Stimulated activated CD8-positive, alpha-beta memory T cell treated with anti-CD3 and anti-CD28 coated beads, Interleukin-4, amount 100 ng/mL, for 4 hours (primary cell): ENCODE data around the gene MAP2K6.

Experiments used
- DNase-seq, 2 donors: peaks; one replicate each; pipeline ENCODE4 v3.0.0-alpha.2; 2020; ENCODE audit warnings: low read depth in 2 of 2, low spot score in 1 of 2

The MAP2K6 gene

DNA sequence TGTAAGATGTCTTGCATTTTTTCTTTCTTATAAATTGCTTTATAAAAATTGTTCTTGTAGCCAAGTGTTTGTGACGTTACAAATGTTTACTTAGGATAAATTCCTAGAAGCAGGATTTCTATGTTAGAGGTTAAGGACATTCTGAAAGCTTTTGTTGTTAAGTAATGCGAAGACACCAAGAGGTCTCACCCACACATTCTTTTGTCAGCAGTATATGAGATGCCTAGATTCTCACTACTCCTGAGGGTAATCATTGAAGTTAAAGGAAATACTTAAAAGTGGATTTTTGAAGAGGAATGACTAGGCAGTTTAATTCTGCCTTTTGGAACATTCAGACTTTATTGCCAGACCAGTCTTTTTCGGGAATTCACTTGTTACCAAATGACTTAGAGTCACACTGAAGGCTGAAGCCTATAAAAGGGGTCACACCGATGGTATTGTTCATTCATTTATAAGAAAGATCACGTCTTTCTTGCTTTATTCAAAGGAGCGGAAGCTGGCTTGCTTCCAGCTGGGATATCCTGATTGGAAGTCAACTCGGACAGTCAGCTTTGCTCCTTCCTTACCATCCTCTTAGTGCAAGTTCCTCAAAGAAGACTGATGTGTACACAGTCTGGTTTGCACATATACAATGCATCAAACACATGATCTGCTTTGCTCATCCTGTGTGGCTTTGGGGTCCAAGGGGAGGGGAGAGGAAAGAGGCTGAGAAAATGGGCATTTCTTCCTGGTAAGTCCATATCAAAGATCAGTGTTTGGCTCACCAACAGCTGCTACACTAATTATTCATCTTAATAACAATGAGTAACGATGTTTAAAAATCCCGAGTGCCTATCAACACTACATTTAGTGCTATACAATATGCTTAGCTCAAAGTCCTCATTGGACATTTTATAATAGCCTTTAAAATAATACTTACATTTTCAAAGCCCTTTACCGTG, 160.0 kb downstream of the MAP2K6 start:
- no peak for DNase-seq

DNA sequence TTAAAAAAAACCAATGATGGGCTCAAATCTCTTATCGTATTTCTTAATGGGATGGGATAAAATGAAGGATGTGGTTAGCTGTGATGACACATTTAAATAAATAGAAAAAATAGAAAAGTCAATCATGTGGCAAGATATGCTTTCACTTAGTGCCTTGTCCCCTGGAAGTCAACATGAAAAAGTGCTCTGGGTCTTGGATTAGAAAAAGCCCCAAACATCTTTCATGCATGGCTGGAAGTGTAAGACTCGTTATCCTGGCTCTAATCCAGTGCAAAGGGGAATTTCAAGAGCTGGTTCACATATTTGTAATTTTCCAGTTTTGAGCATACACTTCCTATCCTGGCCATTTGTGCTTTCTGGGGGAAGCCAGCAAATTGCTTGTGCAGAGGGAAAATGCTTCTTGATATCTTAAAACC, 160.9 kb downstream of the MAP2K6 start:
- no peak for DNase-seq

DNA sequence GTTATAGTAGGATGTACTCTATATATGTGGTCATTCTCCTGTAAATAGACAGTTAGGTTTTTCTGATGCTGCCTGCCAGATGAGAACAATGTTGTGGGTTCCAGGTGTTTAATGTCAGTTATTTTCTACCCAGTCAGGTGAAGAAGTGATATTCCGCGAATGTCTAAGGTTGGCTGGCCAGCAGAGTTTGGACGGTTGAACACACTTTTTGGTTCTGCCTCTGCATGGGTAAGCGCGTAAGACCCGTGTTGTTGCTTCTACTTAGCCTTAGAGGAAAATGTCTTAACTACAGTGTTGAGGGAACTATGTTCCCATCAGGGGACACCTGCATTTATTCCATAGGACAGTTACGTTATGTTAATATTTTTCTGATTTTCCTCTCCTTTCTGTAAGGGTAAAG, 162.6 kb downstream of the MAP2K6 start:
- DNase-seq: no peak

DNA sequence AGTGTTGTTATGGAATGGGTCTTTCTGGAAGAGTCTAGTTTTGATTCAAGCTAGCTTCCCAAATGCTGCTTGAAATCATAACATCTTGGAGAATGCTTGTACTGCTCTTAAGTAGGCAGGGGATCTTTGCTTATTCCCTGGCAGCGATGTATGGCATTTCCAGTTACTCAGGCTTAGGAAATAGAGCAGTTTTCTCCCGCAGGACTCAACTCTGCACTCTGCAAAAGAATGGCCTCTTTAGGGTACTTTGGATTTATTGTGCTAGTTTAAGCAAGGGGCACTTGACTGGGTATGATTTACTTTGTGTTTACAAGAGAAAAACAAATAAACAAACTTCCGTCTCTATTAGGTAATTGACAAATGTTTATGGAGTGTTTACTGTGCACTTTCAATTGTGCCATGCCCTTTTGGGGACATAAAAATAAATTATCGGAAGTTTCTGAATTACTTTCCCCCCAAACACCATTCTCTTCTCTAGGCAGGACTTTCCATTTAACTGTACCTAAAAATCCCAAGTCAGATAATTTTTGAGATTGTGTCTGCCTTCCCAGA, 164.0 kb downstream of the MAP2K6 start:
- DNase-seq: no peak

DNA sequence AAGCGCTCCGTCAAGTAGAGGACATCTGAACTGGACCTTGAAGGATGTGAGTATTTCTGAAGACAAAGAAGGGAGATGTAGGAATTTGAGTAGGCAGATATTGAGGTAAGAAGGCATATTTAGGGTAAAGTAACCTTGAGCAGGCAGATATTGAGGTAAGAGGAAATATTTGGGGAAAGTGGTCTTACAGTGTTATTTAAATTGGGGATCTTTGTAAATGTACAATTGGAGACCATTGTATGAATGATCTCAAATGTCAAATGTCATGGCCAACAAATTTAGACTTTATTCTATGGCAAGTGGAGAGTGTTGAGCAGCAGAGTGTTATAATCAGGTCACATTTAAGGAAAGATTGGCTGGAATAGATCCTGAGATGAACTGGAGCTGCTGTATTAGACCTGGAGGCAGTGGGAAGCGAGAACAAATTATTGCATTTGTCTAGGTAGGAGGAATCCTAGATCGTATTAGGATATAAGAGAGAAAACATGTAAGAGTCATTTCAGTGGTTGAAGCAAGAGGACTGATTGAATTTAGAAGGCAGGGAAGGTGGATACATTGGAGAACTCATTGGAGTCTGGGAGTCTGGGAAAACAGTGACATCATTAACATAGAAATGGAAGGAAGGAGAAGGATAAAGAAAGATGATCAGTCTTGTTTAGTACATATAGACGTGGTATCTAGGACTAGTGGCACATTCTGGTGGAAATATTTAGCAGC, 165.6 kb downstream of the MAP2K6 start:
- no peak for DNase-seq

DNA sequence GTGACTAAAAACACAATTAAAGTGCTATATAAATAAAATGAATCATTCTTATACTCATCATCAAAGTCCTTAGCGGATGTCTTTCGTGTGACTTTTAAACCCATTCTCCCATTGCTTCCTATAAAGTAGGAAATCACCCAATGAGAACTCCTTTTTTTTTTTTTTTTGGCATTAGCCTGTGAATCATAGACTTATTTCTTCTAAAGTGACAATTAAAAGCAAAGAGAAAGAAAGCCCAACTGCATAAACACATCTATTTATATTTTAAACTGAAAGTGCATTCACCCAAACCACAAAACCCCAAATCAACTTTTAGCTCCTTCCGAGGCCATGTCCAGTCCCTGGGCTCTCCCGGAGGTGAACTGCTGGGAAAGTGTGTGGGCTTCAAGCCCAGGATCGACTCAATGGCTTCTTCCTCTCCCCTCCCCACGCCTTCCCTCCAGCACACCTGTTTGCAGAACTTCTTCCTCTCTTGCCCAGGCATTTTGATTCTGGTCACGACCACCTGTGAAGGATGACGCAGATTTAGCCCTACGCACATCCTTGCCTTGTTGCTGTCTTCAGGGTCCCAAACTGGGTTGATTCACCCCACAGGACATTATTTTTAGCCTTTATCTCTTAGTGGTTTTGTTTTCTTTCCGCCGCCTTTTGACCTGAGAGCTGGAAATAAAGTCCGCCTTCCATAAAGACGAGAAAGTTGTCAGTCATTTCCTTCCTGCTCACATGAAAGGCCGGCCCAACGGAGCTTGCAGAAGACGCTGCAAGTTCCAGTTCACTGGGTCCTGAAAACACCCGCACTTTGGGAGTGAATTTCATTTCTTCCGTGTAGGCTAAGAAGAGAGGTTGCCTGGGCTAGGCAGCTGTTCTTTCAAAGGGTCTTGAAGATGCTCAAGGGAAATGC, 166.8 kb downstream of the MAP2K6 start:
- DNase-seq: no peak

DNA sequence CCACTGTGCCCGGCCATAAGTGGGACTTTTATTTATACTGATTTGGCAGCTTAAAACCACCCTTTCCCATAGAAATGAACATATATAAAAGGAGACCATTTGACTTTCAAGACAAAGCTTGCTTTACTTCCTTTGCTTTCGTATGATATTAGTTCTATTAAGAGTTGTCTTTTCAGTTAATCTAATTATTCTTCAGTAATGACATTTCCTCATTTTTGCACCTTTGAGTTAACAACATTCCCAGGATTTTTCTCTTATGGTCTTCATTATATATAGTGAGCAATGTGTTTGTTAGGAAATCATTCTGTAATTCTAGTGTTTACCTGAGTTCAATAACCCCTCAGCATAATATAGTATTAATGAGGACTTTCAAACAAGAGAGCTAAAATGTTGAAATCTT, 173.8 kb downstream of the MAP2K6 start:
- no peak for DNase-seq

DNA sequence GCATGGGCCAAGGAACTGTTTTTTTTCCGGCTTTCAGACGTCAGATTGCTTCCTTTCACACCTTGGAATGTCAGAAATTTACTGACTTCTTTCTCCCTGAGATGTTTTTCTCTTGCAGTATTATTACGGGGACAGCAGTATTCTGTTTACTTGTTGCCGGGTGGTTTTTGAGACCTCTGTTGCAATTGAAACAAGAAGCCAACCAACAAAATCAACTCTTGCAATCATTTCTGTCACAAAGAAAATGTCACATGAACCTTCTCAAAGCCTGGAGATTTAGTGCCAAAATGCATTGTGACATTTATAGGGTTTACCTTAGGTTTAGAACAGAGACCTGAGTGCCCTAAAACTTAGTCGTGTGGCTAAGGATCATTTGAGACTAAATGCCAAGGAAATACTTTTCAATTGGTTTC, 174.3 kb downstream of the MAP2K6 start:
- DNase-seq: no peak

DNA sequence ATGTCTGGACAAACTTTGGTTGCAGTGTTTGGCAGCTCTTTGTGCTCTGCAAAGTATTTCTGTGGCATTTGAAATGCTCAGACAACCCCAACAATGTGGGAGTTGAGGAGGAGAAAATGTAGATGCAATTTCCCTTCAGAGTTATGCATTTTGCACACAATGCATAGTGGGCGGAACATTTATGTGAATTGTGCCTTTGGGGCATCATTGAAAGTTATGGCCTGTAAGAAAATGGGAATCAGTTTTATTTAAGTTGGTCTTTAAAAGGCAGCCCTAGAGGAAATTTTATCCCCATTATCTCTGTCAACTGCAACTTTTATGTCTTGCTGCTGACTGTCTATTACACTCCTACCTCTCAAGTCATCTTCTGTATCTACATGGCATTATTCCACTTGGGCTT, 176.2 kb downstream of the MAP2K6 start:
- DNase-seq: no peak

DNA sequence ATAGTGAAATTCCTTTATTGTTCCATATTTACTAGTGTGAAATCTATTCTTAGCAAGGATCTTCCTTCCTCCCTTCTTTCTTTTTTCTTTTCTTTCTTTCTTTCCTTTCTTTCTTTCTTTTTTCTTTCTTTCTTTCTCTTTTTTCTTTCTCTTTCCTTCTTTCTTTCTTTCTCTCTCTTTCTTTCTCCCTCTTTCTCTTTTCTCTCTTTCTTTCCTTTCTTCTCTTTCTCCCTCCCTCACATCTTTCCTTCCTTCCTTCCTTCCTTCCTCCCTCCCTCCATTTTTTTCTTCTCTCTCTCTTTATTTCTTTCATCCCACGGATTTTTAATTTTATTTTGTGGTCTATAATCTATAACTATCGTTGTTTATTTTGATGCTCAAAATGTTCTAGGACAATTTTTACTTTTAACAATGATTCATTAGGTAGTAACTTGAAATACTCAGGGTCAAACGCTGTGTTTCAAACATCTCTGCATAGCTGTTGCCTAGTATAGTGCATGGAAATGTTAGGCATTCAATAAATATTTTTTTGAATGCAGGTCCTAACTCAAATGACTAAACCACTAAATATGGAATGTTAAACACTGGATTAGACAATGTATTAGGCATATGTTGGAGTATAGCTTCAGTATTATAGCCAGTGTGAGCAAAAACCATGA, 178.3 kb downstream of the MAP2K6 start:
- no peak for DNase-seq

DNA sequence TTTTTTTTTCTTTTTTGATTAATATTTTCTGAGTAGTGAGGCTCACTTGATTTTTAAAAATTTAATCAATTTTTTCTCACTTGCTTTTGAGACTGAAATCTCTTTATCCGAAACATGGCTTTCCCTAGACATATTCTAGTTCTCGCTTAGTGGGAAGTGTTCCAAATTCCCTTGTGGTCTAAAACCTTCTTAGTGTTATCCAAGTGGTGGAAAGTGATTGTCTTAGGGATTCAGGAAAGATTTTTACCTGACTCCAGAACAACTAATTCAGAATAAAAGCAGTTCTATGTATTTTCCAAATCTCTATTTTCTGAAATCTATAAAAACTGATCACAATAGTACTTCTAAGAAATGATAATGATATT, 178.8 kb downstream of the MAP2K6 start:
- DNase-seq: no peak

DNA sequence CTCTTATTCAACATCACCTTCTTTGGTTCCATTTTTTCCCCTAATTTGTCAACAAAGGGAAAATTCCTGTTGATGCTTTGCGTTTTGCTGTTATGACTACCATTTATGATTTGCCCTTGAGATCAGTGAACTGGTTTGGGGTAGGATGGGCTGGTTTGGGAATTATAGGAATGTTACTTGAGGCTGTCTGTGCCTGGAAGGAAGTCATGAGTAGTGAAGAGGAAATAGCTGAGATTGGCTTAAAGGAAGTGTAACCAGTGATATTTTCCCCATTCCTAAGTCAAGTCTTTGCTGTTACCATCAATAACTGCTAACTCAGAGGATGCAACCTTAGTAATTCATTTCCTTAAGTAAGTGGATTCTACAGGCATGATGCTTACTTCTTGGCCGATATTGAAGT, 179.2 kb downstream of the MAP2K6 start:
- no peak for DNase-seq

DNA sequence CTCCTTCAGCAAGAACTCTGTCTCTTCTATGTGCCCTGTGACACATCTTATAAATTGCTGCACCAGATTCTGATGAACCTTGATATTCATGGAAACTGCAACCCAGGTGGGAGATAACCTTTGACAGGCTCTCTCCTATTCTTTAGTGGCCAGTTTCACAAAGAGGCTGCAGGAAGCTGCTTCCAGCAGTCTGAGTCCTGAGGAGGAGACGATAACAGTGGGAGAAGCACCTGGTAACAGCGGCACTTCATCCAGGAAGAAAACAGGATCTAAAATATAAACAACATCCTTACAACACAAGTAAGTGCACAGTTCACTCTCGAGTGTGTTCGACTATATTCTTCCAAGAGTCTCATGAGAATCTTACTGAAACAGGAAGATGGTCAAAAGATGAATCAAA, 180.1 kb downstream of the MAP2K6 start:
- no peak for DNase-seq

DNA sequence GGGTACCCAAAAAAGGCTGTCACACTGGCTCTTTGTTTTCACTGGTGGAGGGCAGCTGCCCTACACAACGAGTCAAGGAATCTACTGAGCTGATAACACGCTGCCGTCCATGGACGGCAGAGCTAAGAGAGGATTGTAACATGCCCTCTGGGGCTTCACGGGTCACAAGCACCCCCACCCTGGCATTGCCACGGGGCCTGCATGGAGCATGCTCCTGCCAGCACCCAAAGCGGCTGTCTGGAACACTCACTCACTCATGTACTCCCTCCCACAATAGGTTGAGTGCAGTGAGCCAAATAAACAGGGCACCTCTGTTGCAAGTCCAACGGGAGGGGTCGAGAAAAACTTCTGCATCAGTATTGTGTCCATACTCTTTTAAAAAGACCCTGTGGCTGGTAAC, 181.6 kb downstream of the MAP2K6 start:
- DNase-seq: no peak

DNA sequence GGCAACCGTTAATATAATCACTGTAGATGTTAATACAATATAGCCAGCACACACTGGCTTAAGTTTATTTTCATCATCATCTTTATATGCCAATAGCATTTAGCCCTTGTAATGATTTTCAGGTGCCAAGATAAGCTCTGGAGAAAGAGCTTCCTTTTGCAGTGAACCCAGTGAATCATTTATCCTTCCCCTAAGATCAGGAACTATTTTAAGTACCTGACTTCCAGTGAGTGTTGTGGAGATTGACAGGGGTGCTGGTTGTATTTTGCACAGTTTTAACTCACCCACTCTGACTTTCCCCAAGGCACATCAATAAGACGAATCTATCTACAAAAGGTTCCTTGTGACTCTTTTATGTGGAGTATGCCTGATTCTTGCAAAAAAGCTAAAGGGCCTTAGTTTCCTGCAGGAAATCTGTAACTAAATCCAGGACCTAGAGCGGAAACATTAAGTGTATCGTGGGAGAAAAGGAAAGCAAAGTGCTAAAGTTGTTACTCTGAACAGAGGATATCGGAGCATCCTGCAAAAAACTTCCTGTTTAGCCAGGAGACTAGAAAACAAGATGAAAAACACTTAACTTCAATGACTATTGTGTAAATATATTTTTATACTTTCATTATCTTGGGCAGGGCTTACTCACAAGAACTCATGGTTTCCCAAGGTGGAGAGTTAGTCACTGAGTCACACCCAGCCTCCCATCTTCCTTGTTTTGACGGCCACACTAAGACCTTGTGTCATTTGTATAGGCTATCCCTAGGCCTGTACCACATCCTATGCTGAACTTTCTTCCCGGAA, 183.6 kb downstream of the MAP2K6 start:
- no peak for DNase-seq

DNA sequence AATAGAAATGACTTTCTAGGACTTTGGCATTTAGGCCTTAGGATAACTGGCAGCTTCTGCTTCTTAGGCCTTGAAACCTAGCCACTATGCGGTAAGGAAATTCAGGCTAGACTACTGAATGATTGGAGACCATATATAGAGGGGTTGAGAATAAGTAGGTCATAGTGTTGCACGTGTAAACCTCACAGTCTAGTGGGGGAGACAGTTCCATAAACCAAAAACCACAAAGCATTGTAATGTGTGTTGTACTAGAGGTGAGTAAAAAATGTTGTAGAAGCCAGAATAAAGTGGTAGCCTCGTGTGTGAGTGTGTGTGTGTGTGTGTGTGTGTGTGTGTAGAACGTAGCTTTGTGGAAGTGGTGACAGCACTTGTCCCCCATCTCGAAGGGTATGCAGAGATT, 188.5 kb downstream of the MAP2K6 start:
- DNase-seq: no peak
